GM18520 (cell line): ENCODE results near the gene CCDC187.

Experiments used
- ATAC-seq: cut with Tn5 transposase; IDR thresholded peaks from one replicate; pipeline ENCODE4 v1.9.1; 2021; ENCODE audit not compliant: unreplicated experiment

CCDC187 gene

DNA sequence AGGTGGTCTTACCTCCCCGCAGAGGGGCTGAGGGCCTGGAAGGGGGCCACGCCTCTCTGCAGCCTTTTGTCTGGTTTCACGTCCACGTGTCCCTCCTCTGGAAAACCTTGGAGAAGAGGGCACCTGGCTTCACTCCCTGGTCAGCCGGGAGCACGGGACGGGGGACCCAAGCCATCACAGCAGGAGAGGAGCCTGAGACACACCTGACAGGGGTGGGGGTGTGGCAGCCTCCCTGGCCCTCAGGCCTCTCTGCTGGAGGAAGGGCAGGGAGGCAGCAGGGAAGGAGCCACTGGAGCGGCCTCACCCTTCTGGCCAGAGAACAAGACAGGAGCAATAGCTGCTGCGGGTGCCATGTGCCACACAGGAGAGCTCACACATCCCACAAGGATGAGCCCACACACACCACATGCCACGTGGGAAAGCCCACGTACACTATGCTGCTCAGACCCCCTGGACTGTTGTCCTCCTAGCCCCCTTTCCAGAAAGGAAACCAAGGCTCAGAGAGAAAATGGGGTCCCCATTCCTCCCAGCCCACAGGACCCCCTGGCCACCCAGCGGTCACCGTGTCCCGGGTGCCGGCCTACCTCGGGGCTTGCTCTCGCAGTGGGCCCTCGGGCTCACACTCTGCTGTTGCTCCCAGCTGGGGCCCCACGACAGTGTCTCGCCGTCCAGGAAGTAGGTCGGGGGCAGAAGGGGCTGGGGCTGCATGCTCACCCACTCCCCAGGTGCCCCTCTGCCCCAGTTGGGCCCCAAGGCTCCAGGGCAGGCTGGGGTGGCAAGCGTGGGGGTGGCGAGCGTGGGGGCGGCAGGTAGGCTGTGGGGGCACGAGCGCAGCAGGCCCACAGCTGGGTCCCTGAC, 18.2 kb downstream of the CCDC187 start:
- ATAC-seq: no peak

DNA sequence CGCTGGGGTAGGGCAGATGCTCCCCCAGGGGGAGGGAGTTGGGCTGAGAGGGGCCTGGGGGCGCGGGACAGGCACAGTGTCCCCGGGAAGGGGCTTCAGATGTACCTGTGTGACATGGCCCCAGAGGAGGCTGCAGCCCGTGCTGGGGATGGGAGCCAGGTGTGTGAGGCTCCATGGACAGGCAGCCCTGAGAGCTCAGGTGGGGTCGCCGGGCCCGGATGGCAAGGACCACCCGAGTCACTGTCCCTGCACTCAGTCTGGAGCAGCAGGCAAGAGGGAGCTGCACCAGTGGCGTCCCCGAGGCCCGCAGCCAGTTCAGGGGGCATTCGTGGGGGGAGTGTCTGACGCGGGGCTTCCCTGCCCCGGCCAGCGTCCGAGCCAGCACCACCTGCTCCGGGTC, 18.9 kb downstream of the CCDC187 start:
- no peak for ATAC-seq

DNA sequence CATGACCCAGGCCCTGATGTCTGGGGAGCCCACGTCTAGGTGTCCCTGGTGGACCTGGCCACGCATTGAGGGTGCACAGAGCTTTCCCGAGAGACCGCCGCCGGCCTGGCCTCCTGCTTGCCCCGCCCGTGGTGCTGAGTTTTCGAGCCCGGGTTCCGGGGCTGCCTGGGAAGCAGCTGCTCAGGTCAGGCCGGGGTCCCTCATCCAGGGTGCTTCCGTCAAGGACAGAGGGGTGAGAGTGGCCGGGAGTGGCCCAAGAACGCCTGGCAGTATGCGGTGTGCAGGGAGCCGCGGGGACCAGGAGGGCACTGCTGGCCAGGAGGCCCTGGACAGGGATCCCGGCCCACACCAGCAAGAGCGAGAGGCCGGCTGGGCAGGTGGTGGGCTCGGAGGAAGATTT, 19.6 kb downstream of the CCDC187 start:
- ATAC-seq: no peak

- ATAC-seq: peak; percentile 38
Observed at GRCh38 chr9:136283291-136284235, 20.3 kb downstream of the CCDC187 start.

DNA sequence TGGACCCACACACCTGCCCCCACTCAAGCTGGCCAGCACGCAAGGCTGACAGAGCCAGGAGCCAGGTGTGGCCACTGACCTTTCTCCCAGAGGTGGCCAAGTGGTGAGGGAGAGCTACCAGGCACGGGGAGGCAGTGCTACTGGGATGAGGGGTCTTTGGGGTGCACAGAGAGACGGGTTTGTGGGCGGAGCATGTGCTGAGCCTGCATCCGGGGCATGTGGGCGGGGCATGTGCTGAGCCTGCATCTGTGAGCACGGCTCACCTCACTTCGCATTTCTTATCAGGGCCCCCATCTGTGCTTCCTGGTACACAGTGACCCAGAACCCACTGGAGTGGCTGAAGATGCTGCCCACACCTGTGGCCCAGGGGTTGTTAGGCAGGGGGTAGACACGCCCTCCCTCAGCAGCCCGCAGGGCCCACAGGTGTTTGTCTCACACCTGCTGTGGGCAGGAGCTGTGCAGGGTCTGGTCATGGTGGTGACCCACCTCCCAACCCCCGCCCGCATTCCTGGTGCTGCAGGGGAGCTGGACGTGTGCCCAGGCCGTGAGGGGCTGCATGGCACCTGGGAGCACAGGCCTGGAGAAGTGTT, 21.5 kb downstream of the CCDC187 start:
- ATAC-seq: no peak

DNA sequence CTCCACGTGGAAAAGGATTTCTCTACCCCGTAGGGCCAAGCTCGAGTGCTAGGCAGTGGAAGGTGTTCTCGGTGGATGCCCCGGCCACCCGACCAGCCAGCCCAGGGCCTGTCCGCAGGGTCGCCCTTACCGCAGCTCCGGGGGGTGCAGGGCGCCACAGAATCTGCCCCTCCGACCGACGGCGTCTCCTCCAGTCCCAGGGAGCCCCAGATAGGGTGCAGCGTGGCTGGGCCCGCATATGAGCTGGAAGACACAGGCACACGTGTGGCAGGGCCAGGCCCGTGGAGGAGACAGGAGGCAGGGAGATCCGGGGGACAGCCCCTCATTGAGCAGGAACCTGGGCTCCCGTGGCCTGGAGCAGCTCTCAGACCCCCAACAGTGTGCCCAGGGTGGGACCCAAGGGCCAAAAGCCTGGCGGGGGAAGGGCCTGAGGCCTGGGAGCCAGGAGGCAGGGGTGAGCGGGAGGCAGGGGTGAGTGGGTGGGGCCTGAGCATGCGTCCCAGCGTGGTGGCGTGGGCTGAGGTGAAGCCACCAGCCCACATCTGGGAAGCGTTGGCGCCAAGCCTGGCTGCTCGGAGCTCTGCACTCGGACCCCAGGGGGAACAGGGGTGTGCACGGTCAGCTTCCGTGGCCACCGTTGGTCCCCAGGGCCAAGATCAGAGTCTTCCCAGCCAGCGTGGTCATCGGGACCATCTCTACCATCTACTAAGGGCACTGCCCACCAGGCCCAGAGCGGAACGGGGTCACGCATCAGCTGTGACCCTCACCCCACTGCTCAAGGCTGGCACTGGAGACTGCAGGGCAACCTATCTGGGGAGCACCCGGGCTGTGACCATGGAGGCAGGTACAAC, 22.2 kb downstream of the CCDC187 start:
- ATAC-seq: no peak

DNA sequence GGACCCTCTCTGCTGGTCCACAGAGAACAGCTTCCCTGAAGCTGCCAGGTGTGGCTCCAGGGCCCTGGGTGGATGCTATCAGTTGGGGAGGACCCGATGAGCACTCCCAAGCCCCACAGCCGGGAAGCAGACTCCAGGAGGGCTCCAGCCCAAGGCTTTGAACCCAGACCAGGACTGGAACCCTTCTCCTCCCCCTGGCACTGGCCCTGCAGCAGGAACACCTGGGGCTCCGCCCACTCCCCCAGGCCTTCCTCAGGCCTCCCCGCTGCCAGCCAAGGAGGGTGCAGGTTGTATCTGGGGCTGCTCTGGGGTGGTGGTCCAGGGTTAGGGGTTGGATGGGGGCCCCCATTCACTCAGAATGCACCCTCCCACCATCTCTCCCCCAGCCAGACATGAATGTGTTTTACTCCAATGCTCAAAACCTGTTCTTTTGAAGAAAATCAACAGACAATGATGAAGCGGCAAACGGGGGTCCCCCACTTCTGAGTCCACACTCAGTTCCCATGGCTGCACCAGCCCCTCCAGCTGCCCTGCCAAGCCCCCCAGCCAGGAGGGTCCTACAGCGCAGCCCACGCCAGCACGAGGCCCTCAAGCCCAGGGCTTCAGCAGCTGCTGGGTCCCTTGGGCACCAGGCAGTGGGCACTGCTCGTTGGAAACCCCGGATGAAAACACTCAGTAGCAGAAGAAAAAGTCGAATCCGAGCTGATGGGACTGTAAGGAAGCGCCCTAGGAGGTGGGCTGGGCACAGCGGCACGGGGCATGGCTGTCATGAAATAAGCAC, 23.2 kb downstream of the CCDC187 start:
- ATAC-seq: no peak

DNA sequence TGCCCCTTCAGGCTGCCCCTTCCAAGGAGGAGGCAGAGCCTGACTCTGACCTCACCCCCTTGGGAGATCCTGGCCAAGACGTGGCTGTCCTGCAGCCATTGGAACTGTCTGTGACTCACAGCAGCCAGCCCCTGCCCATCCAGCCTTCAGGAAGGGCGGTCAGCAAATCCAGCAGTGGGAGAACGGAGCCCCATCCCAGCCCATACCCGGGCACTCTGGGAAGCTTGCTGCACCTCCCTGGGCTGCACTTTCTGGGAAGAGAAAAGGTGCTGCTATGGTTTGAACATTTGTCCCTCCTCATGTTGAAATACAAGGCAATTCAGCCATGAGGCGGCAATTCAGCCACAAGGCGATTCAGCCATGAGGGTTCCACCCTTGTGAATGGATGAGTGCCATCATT, 24.4 kb downstream of the CCDC187 start:
- no peak for ATAC-seq

- ATAC-seq: no peak
Observed at GRCh38 chr9:136278894-136279293, 25.0 kb downstream of the CCDC187 start.

DNA sequence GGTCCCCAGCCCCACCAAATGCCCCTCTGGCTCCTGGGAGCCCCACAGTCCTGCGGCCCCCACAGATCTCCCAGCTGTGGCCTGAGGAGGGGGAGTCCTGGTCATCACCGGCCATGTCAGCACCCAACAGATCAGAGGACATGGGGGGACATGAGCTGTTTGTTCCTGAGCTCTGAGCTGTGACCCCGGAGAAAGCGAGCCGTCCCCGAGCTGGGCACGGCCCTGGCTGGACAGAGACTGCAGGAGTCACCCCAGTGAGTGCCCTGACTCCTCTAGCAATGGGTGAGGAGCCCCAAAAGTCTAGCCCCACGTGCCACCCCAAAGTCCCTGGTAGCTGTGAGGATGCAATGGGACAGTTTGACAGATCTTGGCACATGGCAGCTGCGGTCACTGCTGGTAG, 25.7 kb downstream of the CCDC187 start:
- no peak for ATAC-seq

DNA sequence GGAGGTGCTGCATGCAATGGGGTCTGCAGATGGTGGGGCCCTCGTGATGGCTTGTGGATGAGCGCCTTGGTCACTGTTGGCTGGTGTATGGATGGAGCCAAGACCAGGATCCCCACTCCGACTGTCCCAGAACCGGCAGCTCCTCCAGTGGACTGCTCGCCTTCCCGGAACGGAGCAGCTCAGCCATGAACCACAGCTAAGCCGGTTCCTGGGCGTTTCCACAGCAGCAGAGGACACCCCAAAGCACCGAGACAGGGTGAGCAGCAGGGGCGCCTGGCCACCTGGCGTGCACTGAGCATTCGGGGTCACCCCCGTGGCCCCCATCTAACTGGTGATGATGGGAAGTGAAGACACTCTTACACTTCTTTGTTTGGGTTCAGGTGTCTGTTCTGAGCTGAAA, 26.1 kb downstream of the CCDC187 start:
- ATAC-seq: no peak

- ATAC-seq: no peak
Observed at GRCh38 chr9:136276716-136277115, 27.2 kb downstream of the CCDC187 start.

GRCh38 chr9:136275655-136276429, 28.1 kb downstream of the CCDC187 start:
- no peak for ATAC-seq

- ATAC-seq: no peak
Observed at GRCh38 chr9:136274786-136275654, 28.9 kb downstream of the CCDC187 start.

DNA sequence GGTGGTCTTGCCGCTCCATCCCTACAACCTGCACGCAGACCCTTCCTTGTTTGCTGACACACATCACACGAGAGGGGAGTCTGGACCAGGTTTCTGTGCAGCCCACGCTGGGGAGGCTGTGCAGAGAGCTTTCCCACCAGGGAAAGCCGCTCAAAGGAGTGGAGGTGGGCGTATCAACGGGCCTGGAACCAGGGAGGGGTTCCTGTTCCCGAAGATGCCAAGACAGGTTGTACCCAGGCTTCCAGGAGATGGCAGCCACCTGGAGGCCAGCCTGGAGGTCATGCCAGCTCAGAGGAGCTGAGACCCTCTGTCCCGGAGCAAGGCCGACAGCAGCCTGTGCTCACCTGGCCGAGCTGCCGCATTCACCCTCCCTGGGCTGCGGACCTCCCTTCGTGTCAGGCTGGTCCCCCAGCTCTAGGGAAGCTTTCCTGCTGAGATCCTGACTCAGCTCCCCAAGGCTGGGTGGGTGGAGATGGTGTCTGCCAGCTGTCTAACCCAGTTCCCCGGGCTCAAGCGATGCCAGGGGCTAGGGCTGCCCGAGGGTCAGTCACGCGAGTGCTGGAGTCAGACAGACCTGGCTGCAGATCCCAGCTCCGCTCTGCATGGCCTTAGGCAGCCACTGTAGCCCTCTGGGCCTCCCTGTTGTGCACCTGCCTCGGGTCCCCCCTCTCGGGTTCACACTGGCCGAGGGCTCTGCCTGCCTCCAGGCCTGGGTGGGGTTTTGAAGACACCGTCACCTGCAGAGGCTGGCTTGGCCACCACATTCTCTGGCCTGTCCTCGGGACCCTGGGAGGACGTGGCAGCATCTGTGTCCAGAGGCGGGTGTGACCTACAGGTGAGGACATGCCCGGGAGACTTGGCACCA, 29.7 kb downstream of the CCDC187 start:
- ATAC-seq: no peak

DNA sequence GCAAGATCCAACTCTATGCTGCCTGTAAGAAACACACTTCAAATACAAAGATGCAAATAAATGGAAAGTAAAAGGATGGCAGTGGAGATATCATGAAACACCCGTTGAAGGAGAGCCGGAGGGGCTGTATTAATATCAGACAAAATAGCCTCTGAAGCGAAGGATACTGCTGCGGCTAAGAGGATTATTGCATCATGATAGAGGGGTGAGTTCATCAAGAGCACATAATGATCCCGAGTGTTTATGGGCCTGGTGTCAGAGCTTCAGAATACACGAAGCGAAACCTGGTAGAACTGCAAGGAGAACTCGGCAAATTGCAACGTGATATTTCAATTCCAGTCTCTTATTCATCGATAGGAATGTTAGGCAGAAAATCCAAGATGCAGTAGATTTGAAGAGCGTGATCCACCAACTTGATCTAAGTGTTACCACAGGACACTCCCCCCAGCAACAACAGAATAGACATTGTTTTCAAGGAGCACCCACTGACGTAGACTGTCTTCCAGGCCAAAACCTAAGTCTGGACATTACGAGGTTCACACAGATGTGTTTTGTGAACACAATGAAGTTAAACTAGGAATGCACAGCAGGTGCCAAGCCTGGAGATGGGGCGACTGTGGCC, 30.5 kb downstream of the CCDC187 start:
- no peak for ATAC-seq
